ENCODE data around the gene TSHZ2.
"Not testable (repeated sequence)": the region's sequence is repeated elsewhere in the genome, so short reads cannot be mapped to it uniquely, and the experiment has no call there.

TSHZ2 gene

DNA sequence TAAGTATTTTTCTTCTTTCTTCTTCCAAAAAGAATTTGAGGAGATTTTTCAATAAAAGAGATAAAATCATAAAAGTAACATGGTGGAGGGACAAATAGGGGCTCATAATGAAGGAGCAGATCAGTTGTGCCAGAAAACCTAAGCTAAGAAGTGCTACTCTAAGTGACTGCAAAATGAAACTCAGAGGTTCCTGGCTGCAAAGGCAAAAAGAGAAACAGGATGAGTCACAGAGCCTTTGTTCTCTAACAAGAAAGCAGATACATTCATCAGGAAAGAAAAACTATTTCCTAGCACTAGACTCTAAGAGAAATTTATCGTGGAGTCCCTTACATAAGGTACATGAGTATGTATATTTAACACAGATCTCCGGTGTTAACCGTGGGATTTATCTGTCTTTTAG is 49.8 kb downstream of the TSHZ2 start:
- DNase-seq (ENCODE audit: low read depth), result no peak
- no peak overlapping the region for H3K4me3 ChIP-seq (ENCODE audit: low read depth, low read length)
- TF ChIP-seq, protein P1, sequence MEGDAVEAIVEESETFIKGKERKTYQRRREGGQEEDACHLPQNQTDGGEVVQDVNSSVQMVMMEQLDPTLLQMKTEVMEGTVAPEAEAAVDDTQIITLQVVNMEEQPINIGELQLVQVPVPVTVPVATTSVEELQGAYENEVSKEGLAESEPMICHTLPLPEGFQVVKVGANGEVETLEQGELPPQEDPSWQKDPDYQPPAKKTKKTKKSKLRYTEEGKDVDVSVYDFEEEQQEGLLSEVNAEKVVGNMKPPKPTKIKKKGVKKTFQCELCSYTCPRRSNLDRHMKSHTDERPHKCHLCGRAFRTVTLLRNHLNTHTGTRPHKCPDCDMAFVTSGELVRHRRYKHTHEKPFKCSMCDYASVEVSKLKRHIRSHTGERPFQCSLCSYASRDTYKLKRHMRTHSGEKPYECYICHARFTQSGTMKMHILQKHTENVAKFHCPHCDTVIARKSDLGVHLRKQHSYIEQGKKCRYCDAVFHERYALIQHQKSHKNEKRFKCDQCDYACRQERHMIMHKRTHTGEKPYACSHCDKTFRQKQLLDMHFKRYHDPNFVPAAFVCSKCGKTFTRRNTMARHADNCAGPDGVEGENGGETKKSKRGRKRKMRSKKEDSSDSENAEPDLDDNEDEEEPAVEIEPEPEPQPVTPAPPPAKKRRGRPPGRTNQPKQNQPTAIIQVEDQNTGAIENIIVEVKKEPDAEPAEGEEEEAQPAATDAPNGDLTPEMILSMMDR (conservative IDR thresholded peaks at IDR 0.05; ENCODE audit: low read depth, low read length), result no peak

DNA sequence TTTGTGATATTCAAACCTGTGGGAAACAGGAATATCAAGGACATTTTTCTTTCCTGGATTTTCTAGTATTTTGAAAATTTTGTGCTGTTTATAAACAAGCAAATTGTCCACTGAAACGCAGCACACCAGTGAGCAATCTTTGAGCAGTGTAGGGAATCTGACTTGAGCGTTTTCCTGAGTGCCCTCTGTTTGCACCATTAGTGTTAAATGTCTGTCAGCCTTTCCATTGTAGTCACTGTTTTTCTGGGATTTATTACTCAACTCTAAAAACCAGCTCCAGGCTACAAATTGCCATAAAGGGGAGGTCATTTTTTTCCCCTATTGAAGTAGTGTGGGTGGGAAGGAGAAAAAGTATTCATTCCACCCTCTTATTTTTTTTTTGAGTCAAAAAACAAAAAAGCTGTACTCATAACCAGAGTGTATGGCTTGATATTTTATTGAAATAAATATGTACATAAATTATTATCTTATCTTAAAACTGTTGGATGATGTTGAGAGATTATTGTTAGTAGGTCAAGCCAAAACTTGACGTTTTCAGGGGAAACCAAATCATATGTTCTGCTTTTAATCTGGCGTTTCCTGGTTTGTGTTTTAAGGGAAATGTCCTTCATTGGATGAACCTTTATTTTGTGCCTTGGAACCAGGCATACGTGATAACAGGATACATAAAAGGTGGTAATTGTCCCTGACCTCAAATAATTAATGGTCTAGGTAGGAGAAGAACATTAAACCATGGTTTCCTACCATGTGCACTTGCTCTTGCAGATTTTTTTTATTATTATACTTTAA is 51.8 kb downstream of the TSHZ2 start:
- no peak overlapping the region for H3K4me3 ChIP-seq (ENCODE audit: low read depth, low read length)
- TF ChIP-seq, protein P1 (conservative IDR thresholded peaks at IDR 0.05; ENCODE audit: low read depth, low read length), result no peak
- DNase-seq (ENCODE audit: low read depth), result no peak

DNA sequence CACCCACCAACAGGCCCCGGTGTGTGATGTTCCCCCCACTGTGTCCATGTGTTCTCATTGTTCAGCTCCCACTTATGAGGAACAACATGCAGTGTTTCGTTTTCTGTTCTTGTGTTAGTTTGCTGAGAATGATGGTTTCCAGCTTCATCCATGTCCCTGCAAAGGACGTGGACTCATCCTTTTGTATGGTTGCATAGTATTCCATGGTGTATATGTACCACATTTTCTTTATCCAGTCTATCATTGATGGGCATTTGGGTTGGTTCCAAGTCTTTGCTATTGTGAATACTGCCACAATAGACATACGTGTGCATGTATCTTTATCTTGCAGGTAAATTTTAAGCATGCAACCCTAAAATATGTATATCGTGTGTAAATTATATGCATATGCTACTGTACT is 52.5 kb downstream of the TSHZ2 start:
- H3K4me3 ChIP-seq (ENCODE audit: low read depth, low read length); DNase-seq (ENCODE audit: low read depth): not testable (repeated sequence)

DNA sequence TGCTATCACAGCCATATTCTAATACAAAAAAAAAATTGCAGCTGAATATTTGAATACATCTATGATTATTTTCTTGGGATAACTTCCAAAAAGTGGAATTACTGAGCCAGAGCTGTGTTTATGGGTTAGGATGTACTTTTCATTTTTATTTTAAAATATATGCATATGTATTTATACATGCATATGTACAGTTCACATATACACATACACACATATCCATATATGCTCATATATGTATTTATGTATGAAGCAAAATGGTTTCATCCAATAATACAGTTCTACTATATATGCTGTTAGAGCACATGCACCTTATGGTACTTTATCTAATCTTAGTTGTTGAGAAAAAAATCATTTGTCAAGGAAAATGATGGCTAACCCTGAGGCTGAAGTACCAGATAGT is 54.9 kb downstream of the TSHZ2 start:
- TF ChIP-seq, protein P1 (conservative IDR thresholded peaks at IDR 0.05; ENCODE audit: low read depth, low read length), result no peak
- no peak for DNase-seq (ENCODE audit: low read depth)
- H3K4me3 ChIP-seq (ENCODE audit: low read depth, low read length), result no peak overlapping the region

DNA sequence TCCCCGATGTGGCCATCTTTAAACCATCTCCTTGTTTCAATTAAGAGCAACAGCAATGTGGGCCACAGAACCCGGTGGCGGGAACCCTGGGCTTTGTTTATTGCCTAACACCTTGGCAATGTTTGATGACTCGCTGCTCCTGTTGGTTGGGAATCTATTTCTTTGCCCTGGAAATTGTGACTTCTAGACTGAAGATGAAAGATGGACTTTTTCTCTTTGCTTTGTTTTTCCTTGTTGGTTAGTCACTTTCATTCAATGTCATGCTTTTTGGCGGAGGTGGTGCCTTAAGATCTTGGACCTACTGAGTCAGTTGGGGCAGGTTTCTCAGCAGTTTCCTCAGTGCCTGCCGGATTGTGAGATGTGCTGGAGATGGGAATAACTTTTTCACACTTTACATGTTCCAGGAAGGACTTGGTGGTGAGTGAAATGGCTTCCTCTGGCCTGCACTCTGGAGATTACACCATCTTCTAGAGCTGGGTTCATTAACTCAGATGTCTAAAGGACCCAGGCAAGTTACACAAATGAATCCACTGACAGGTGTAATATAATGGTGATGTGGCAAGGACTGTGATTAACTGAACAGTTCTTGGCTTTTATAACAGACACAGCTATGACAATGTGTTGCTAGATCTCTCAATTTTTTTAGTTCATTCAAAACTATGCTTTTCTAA is 56.3 kb downstream of the TSHZ2 start:
- TF ChIP-seq, protein P1 (conservative IDR thresholded peaks at IDR 0.05; ENCODE audit: low read depth, low read length), result no peak
- DNase-seq (ENCODE audit: low read depth), result no peak
- no peak overlapping the region for H3K4me3 ChIP-seq (ENCODE audit: low read depth, low read length)

DNA sequence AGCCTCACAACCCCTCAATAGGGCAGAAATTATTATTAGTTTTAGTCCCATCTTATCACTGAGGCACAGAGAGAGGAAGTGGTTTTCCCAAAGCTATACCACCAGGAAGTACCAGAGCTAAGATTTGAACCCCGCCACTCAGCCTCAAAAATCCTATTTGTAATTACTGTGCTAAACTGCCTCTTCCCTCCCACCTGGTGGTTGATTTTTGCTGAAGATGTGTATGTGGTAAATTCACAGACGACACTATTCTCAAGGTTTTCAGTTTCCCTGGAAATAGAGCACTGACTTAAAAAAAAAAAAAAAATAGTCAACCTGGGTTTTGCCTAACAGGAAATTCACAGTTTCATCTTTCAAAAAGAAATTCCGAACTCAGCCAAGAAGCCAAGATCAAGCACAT is 57.9 kb downstream of the TSHZ2 start:
- H3K4me3 ChIP-seq (ENCODE audit: low read depth, low read length), result no peak overlapping the region
- no peak for DNase-seq (ENCODE audit: low read depth)
- TF ChIP-seq, protein P1 (conservative IDR thresholded peaks at IDR 0.05; ENCODE audit: low read depth, low read length), result no peak

DNA sequence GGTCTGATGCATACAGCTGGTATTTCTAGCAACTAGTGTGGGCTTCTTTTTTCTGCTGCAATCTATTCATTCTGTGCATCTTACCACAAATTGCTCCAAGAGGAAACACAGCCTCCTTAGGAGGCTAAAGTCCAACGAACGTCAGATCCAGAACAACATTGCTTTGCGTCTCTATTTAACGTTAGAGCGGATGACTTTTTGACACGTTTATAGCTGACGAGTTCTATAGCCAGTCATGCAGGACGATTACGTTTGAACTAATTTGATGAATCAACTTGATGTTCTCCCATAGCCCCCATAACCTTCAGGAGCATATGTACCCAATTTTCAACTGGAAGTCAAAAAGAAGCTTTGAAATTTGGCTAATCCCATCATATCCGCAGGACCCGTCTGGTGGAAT is 59.9 kb downstream of the TSHZ2 start:
- no peak overlapping the region for H3K4me3 ChIP-seq (ENCODE audit: low read depth, low read length)
- TF ChIP-seq, protein P1 (conservative IDR thresholded peaks at IDR 0.05; ENCODE audit: low read depth, low read length), result no peak
- DNase-seq (ENCODE audit: low read depth), result no peak
